ENCODE results near the gene CEP192.

DNA sequence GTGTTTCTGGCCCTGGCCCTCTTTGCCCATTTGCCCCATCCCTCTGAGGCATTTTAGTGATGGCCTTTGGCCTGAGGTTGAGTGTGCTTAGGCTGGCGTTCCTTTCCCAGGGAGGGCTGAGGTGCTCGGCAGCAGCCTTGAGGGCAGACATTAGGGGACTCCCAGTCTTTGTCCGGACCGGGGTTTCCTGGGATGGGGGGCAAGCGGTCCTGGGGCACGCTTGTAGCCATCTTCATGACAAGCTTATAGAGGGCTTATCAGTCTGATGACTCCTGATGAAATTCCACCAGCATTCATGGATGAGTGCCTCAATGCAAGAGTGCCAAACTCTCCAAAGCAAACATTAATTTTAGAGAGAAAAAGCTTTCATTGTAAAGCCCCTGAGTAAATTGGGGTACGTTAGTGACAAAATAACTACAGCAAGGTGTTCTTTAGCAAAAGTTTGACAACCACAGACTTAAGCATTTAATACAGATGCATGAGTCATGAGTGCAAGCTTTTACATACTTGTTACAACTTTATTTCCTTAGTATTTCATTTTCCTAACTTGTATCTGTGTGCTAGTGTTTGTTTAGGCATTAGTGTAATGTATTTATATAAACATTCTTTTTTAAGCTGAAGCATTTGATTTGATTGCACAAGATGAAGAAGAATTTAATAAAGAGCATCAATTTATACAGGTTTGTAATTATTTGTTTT, 45.6 kb downstream of the CEP192 start:
- TF ChIP-seq, protein P1, sequence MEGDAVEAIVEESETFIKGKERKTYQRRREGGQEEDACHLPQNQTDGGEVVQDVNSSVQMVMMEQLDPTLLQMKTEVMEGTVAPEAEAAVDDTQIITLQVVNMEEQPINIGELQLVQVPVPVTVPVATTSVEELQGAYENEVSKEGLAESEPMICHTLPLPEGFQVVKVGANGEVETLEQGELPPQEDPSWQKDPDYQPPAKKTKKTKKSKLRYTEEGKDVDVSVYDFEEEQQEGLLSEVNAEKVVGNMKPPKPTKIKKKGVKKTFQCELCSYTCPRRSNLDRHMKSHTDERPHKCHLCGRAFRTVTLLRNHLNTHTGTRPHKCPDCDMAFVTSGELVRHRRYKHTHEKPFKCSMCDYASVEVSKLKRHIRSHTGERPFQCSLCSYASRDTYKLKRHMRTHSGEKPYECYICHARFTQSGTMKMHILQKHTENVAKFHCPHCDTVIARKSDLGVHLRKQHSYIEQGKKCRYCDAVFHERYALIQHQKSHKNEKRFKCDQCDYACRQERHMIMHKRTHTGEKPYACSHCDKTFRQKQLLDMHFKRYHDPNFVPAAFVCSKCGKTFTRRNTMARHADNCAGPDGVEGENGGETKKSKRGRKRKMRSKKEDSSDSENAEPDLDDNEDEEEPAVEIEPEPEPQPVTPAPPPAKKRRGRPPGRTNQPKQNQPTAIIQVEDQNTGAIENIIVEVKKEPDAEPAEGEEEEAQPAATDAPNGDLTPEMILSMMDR (IDR thresholded peaks at IDR 0.05), result no peak
- no peak for TF ChIP-seq POLR2A (IDR thresholded peaks at IDR 0.05)

All from uterus (tissue), 2 donors.